HepG2 (cell line): ENCODE measurements around the gene LSMEM2. TPM values are rescaled to one million over a fixed set of nuclear protein-coding genes. Genes with fewer than 3 reads are reported as not detected.

ENCODE experiments used
- ATF7 ChIP-seq, 2 experiments: fragments of 450-650 bp in 1 of 2; sonication (generic) in 1 of 2; formaldehyde crosslinking in 1 of 2; IDR thresholded peaks; 2 replicates each; pipeline versions ENCODE4 v1.4.0 to v1.6.1; 2016 to 2020; ENCODE audit warnings: antibody characterized with exemption in 1 of 2, mild to moderate bottlenecking in 1 of 2, missing genetic modification reagents in 1 of 2
- CENPT ChIP-seq: sonication (generic); formaldehyde crosslinking; IDR thresholded peaks from 2 replicates; pipeline ENCODE4 v1.8.0; 2022; ENCODE audit warnings: low read depth, mild to moderate bottlenecking, moderate library complexity, missing genetic modification reagents
- HOXD1 ChIP-seq: sonication (generic); formaldehyde crosslinking; IDR thresholded peaks from 2 replicates; pipeline ENCODE4 v1.5.0; 2020; ENCODE audit warnings: missing genetic modification reagents
- JUN ChIP-seq: sonication (generic); formaldehyde crosslinking; IDR thresholded peaks from 2 replicates; pipeline ENCODE4 v1.4.0; 2020; ENCODE audit warnings: mild to moderate bottlenecking, missing genetic modification reagents
- KLF11 ChIP-seq: IDR thresholded peaks from 2 replicates; pipeline ENCODE4 v1.6.1; 2016; ENCODE audit warnings: missing compliant biosample characterization
- KLF15 ChIP-seq: sonication (generic); formaldehyde crosslinking; IDR thresholded peaks from 2 replicates; pipeline ENCODE4 v1.8.1; 2023; ENCODE audit warnings: borderline replicate concordance, mild to moderate bottlenecking, inconsistent platforms, missing genetic modification reagents, mixed read lengths
- MZF1 ChIP-seq: sonication (generic); formaldehyde crosslinking; IDR thresholded peaks from 2 replicates; pipeline ENCODE4 v1.8.1; 2023; ENCODE audit warnings: mild to moderate bottlenecking, missing genetic modification reagents, borderline replicate concordance
- NFKBIZ ChIP-seq: IDR thresholded peaks from 2 replicates; pipeline ENCODE4 v1.6.1; 2018; ENCODE audit warnings: missing genetic modification reagents, missing compliant biosample characterization
- PHF8 ChIP-seq: sonication (generic); formaldehyde crosslinking; IDR thresholded peaks from 2 replicates; pipeline ENCODE4 v1.5.0; 2020; ENCODE audit warnings: missing genetic modification reagents
- PPARG ChIP-seq: conservative IDR thresholded peaks from 2 replicates; pipeline ENCODE4 v1.6.1; 2016; ENCODE audit warnings: missing biosample characterization, missing genetic modification reagents
- SMYD3 ChIP-seq: sonication (generic); formaldehyde crosslinking; IDR thresholded peaks from 2 replicates; pipeline ENCODE4 v1.8.1; 2023; ENCODE audit warnings: mild to moderate bottlenecking, missing genetic modification reagents
- TGIF2 ChIP-seq: IDR thresholded peaks from 2 replicates; pipeline ENCODE4 v1.6.1; 2016; ENCODE audit warnings: control low read depth, missing compliant biosample characterization
- ZNF30 ChIP-seq: sonication (generic); formaldehyde crosslinking; IDR thresholded peaks from 2 replicates; pipeline ENCODE4 v1.5.0; 2020; ENCODE audit warnings: mild to moderate bottlenecking, missing genetic modification reagents
- ZNF724P ChIP-seq: sonication (generic); formaldehyde crosslinking; IDR thresholded peaks from 2 replicates; pipeline ENCODE4 v1.8.0; 2022; ENCODE audit warnings: missing genetic modification reagents, borderline replicate concordance
- ZSCAN12 ChIP-seq: sonication (generic); formaldehyde crosslinking; IDR thresholded peaks from 2 replicates; pipeline ENCODE4 v1.9.0; 2021; ENCODE audit warnings: mild to moderate bottlenecking, missing genetic modification reagents
- polyA plus RNA-seq, 8 experiments: library from polyadenylated mRNA; depleted of rRNA in 3 of 8; stranded (reverse) in 7 of 8; unstranded in 1 of 8; fragments of >200 nt; fragmentation: Illumina TruSeq in 4 of 8; extraction: Trizol in 4 of 8; gene quantifications; 2 replicates each; pipeline versions ENCODE4 v1.2.1 to v1.2.3, GENCODE V29; 2011 to 2016; ENCODE audit warnings: low read depth in 4 of 8, missing spikeins in 1 of 8, mixed read lengths in 1 of 8; ENCODE audit not compliant: insufficient read depth in 1 of 8
- total RNA-seq, 5 experiments: library from RNA; depleted of rRNA; stranded (reverse); fragments of >200 nt; fragmentation: Illumina TruSeq; extraction: Trizol; gene quantifications; 2 replicates each; pipeline ENCODE4 v1.2.3, GENCODE V29; 2016; ENCODE audit warnings: low read depth in 1 of 5
- TF ChIP-seq, protein P1 (sequence below), 2 experiments: IDR thresholded peaks; 2 replicates each; pipeline ENCODE4 v1.6.1; 2011 to 2012; ENCODE audit warnings: low read length in 2 of 2, borderline replicate concordance in 1 of 2, low read depth in 1 of 2, mild to moderate bottlenecking in 1 of 2, moderate library complexity in 1 of 2
- TF ChIP-seq, protein P2 (sequence below): sonication (generic); formaldehyde crosslinking; IDR thresholded peaks from 2 replicates; pipeline ENCODE4 v1.5.1; 2020; ENCODE audit warnings: mild to moderate bottlenecking, missing genetic modification reagents, borderline replicate concordance
- TF ChIP-seq, protein P3 (sequence below): IDR thresholded peaks from 2 replicates; pipeline ENCODE4 v1.6.1; 2016
- TF ChIP-seq, protein P4 (sequence below), 2 experiments: sonication (generic) in 1 of 2; formaldehyde crosslinking in 1 of 2; IDR thresholded peaks; 2 replicates each; pipeline versions ENCODE4 v1.4.0 to v1.6.1; 2018 to 2020; ENCODE audit warnings: missing genetic modification reagents in 2 of 2, borderline replicate concordance in 1 of 2, low read depth in 1 of 2, mild to moderate bottlenecking in 1 of 2, missing biosample characterization in 1 of 2
- TF ChIP-seq, protein P5 (sequence below): IDR thresholded peaks from 2 replicates; pipeline ENCODE4 v1.6.1; 2016; ENCODE audit warnings: control low read depth

Gene LSMEM2
- total and polyA plus RNA-seq, 2 of the 13 experiments (the other 11 are each of a cell fraction or from before 2014, with no cell fraction given) = 0.07 to 0.41 TPM

DNA sequence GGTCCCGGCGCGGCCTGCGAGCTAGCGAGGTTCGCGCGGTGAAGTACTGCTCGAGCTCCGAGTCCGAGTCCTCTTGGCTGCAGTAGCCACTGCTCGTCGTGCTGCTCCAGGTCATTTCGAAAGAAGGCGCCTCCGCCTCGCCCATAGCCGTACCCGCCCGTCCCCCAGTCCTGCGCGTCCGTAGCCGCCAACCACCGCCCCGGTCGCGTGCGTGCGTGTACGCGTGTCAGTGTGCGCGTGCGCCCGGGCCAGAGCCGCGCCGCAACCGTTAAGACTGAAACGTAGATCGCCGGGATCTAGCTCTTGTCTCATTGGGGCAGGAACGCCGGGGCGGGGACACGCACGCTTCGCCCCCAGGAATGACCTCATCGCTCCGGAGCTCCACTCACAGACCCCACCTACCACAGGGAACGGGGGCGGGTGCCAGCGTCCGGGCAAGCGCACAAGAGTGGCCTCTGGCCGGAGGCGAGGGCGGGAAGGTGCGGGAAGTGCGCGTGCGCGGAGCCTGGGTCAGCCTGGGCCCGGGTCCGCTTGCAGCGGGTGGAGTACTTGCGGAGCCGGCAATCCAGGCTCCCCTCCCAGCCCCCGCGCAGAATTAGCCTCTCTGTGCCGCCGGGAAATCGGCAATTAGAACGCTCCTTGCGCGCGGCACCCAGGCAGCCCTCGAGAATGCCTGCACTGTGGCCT is 58.4 kb downstream of the LSMEM2 start (continued):
- TF ChIP-seq, protein P1, sequence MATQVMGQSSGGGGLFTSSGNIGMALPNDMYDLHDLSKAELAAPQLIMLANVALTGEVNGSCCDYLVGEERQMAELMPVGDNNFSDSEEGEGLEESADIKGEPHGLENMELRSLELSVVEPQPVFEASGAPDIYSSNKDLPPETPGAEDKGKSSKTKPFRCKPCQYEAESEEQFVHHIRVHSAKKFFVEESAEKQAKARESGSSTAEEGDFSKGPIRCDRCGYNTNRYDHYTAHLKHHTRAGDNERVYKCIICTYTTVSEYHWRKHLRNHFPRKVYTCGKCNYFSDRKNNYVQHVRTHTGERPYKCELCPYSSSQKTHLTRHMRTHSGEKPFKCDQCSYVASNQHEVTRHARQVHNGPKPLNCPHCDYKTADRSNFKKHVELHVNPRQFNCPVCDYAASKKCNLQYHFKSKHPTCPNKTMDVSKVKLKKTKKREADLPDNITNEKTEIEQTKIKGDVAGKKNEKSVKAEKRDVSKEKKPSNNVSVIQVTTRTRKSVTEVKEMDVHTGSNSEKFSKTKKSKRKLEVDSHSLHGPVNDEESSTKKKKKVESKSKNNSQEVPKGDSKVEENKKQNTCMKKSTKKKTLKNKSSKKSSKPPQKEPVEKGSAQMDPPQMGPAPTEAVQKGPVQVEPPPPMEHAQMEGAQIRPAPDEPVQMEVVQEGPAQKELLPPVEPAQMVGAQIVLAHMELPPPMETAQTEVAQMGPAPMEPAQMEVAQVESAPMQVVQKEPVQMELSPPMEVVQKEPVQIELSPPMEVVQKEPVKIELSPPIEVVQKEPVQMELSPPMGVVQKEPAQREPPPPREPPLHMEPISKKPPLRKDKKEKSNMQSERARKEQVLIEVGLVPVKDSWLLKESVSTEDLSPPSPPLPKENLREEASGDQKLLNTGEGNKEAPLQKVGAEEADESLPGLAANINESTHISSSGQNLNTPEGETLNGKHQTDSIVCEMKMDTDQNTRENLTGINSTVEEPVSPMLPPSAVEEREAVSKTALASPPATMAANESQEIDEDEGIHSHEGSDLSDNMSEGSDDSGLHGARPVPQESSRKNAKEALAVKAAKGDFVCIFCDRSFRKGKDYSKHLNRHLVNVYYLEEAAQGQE (IDR thresholded peaks at IDR 0.05; ENCODE audit: borderline replicate concordance in 1 of 2, low read depth in 1 of 2, low read length in 2 of 2) = 0 out of 4 replicates have a peak, but pooled peaks of 1 of the 2 experiments have one; percentile 14
- TF ChIP-seq TGIF2 (peak; percentile 88), NFKBIZ (no peak), ZNF724P (peak; percentile 43; the same call in 1 of the 2 replicates), SMYD3 (CRISPR knock-in tag) (peak; percentile 84; the same call in 1 of the 2 replicates), PHF8 (CRISPR knock-in tag) (peak; percentile 83), KLF15 (no peak), CENPT (CRISPR knock-in tag) (peak; percentile 25; the same call in 1 of the 2 replicates), PPARG (CRISPR knock-in tag) (no peak), KLF11 (CRISPR knock-in tag) (no peak), HOXD1 (peak; percentile 53; the same call in 1 of the 2 replicates), JUN (CRISPR knock-in tag) (peak; percentile 90), MZF1 (CRISPR knock-in tag) (peak; percentile 75; the same call in 1 of the 2 replicates), ATF7 (IDR thresholded peaks at IDR 0.05) (peak; percentile 94), ATF7 (CRISPR knock-in tag; IDR thresholded peaks at IDR 0.05) (peak; percentile 97), ZSCAN12 (CRISPR knock-in tag) (0 out of 2 replicates have a peak, but pooled peaks have one; percentile 6), ZNF30 (CRISPR knock-in tag) (peak; percentile 52; the same call in 1 of the 2 replicates)
- TF ChIP-seq, protein P2, sequence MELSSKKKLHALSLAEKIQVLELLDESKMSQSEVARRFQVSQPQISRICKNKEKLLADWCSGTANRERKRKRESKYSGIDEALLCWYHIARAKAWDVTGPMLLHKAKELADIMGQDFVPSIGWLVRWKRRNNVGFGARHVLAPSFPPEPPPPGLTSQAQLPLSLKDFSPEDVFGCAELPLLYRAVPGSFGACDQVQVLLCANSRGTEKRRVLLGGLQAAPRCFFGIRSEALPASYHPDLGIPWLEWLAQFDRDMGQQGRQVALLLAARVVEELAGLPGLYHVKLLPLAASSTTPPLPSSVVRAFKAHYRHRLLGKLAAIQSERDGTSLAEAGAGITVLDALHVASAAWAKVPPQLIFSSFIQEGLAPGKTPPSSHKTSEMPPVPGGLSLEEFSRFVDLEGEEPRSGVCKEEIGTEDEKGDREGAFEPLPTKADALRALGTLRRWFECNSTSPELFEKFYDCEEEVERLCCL = no peak; the same call in 1 of the 2 replicates
- TF ChIP-seq, protein P3, sequence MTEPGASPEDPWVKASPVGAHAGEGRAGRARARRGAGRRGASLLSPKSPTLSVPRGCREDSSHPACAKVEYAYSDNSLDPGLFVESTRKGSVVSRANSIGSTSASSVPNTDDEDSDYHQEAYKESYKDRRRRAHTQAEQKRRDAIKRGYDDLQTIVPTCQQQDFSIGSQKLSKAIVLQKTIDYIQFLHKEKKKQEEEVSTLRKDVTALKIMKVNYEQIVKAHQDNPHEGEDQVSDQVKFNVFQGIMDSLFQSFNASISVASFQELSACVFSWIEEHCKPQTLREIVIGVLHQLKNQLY (CRISPR knock-in tag) = peak; percentile 22; the same call in 1 of the 2 replicates
- TF ChIP-seq, protein P4, sequence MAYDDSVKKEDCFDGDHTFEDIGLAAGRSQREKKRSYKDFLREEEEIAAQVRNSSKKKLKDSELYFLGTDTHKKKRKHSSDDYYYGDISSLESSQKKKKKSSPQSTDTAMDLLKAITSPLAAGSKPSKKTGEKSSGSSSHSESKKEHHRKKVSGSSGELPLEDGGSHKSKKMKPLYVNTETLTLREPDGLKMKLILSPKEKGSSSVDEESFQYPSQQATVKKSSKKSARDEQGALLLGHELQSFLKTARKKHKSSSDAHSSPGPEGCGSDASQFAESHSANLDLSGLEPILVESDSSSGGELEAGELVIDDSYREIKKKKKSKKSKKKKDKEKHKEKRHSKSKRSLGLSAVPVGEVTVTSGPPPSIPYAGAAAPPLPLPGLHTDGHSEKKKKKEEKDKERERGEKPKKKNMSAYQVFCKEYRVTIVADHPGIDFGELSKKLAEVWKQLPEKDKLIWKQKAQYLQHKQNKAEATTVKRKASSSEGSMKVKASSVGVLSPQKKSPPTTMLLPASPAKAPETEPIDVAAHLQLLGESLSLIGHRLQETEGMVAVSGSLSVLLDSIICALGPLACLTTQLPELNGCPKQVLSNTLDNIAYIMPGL (CRISPR knock-in tag; IDR thresholded peaks at IDR 0.05; ENCODE audit: borderline replicate concordance in 1 of 2, low read depth in 1 of 2) = peak; percentile 79 to 89; a peak in 3 of 4 replicates
- TF ChIP-seq, protein P5, sequence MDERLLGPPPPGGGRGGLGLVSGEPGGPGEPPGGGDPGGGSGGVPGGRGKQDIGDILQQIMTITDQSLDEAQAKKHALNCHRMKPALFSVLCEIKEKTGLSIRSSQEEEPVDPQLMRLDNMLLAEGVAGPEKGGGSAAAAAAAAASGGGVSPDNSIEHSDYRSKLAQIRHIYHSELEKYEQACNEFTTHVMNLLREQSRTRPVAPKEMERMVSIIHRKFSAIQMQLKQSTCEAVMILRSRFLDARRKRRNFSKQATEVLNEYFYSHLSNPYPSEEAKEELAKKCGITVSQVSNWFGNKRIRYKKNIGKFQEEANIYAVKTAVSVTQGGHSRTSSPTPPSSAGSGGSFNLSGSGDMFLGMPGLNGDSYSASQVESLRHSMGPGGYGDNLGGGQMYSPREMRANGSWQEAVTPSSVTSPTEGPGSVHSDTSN (CRISPR knock-in tag) = no peak
